Ovary (tissue), 9 donors: ENCODE results near the gene NDOR1. TPM values are rescaled to one million over a fixed set of nuclear protein-coding genes. Genes with fewer than 3 reads are reported as not detected.

ENCODE experiments used
- DNase-seq, 5 donors: peaks; one replicate each; pipeline ENCODE4 v3.0.0-alpha.2; 2019 to 2020
- H3K27ac ChIP-seq, 2 donors: fragments of 200-600 bp; one replicate each; pipeline versions ENCODE4 v1.5.1 to v1.8.0; 2019 to 2022
- H3K27me3 ChIP-seq: fragments of 200-600 bp; one replicate; pipeline ENCODE4 v1.8.0; 2022
- H3K36me3 ChIP-seq: fragments of 200-600 bp; sonication (generic); one replicate; pipeline ENCODE4 v1.5.1; 2019
- H3K4me1 ChIP-seq: one replicate; pipeline ENCODE4 v1.8.1; 2013; ENCODE audit warnings: mild to moderate bottlenecking, moderate library complexity; ENCODE audit not compliant: insufficient read depth
- H3K4me3 ChIP-seq: fragments of 200-600 bp; sonication (generic); one replicate; pipeline ENCODE4 v1.5.1; 2017
- H3K9me3 ChIP-seq, 2 donors: fragments of 200-600 bp in 1 of 2; sonication (generic) in 1 of 2; one replicate each; pipeline versions ENCODE4 v1.5.1 to v1.8.1; 2013 to 2019; ENCODE audit warnings: mild to moderate bottlenecking in 1 of 2, moderate library complexity in 1 of 2
- CTCF ChIP-seq, 3 donors: fragments of 450-650 bp in 2 of 3; fragments of 200-600 bp in 1 of 3; IDR thresholded peaks; one replicate each; pipeline versions ENCODE4 v1.5.1 to v1.8.0; 2016 to 2022; ENCODE audit warnings: antibody characterized with exemption in 3 of 3, mild to moderate bottlenecking in 1 of 3
- EP300 ChIP-seq: sonication (generic); formaldehyde crosslinking; IDR thresholded peaks from one replicate; pipeline ENCODE4 v1.6.1; 2017; ENCODE audit warnings: antibody characterized with exemption
- POLR2A ChIP-seq: fragments of 450-650 bp; IDR thresholded peaks from one replicate; pipeline ENCODE4 v1.6.1; 2017; ENCODE audit warnings: antibody characterized with exemption, mild to moderate bottlenecking, moderate library complexity
- WGBS, 3 donors: extraction: QIAGEN DNeasy Blood & Tissue Kit in 1 of 3; methylation state at CpG; one replicate each; pipeline versions ENCODE4 v1.1.5 to v1.1.7; 2013 to 2017; 5-methylcytosine and 5-hydroxymethylcytosine counted together
- intact Hi-C, 4 donors: fragments of 100-400 bp; cut with DNase I; formaldehyde crosslinking; loops; one replicate each; pipeline versions ENCODE4 v1.11.0 to v1.15.1; 2022 to 2023
- polyA plus RNA-seq, 2 donors: library from polyadenylated mRNA; stranded (reverse); fragments of 200-250 nt in 1 of 2; fragments of 350-450 nt in 1 of 2; fragmentation: Illumina TruSeq in 1 of 2; extraction: RNeasy Lipid Tissue Mini Kit (QIAGEN cat#74804) in 1 of 2; gene quantifications; one replicate each; pipeline ENCODE4 v1.2.3, GENCODE V29; 2013 to 2014
- total RNA-seq, 7 donors: library from RNA; depleted of rRNA in 2 of 7; stranded (reverse); fragments of >200 nt in 2 of 7; fragmentation: NEBNext Ultra II Directional in 3 of 7; extraction: Animal tissue kit (Norgen Biotek cat#: 25700) in 3 of 7; gene quantifications; one replicate each; pipeline versions ENCODE4 v1.1.0 to v1.2.4, GENCODE V29; 2016 to 2023
- donor health status: DM: no; HTN: no; CAD: no; lungs with moderate emphysema.
- donor health status: DM: no; HTN: no; CAD: no.
- donor health status: Bipolar disorder and iron deficiency.
- donor health status: DM: yes; HTN: yes; CAD: no.
- donor health status: DM: no; HTN: no; CAD: no.
- donor health status: DM: yes; HTN: yes; CAD: no.

Gene NDOR1
- total and polyA plus RNA-seq, 9 donors = 1.1 to 15.2 (median 9.0) TPM

GRCh38 chr9:137230705-137231371 is 25.3 kb downstream of the NDOR1 start, which contains the start of gene SLC34A3:
Gene SLC34A3, plus strand, starts transcription at chr9:137230901. Its CDS starts 802 bp downstream, at chr9:137231703.
- H3K27ac ChIP-seq = no peak within 1 kb of the TSS
- peaks cover 12% of the 10 kb centered on the region for H3K27me3 ChIP-seq
- H3K36me3 ChIP-seq = no peaks in the 10 kb centered on the region
- no peaks in the 10 kb centered on the region for H3K9me3 ChIP-seq
- DNase-seq = no peak
- 55 to 64% (median 57%) methylated on average over 13 to 14 of the region's 14 CpGs for WGBS, 3 donors
- no peak for TF ChIP-seq POLR2A
- TF ChIP-seq CTCF (IDR thresholded peaks at IDR 0.05) = no peak
- no peak for TF ChIP-seq EP300
- intact Hi-C loops = loop anchor here in 1 of 4 donors (10.0 kb wide), 1 partner anchor 116 kb away; the partner anchor contains the start of gene DPP7
- H3K4me1 ChIP-seq = peaks cover 1% of the 10 kb centered on the region
- H3K4me3 ChIP-seq = no peak within 1 kb of the TSS

- Histone ChIP-seq H3K4me1 (peaks cover 7% of the 10 kb centered on the region), H3K4me3 (no peak overlapping the region), H3K36me3 (no peaks in the 10 kb centered on the region), H3K27me3 (peaks cover 12% of the 10 kb centered on the region), H3K27ac (no peak overlapping the region), H3K9me3 (no peaks in the 10 kb centered on the region)
- intact Hi-C loops = loop anchor here in 1 of 4 donors (10.0 kb wide), 1 partner anchor 117 kb away; the partner anchor contains the start of gene DPP7
- DNase-seq = no peak
- TF ChIP-seq EP300 (no peak), POLR2A (no peak), CTCF (IDR thresholded peaks at IDR 0.05) (no peak)
- 72 to 81% (median 72%) methylated on average over 22 to 23 of the region's 23 CpGs for WGBS, 3 donors
These were observed 26.0 kb downstream of the NDOR1 start for GRCh38 chr9:137231372-137232039.

- intact Hi-C loops = loop anchor here in 1 of 4 donors (10.0 kb wide), 1 partner anchor 117 kb away; the partner anchor contains the start of gene DPP7
- peaks cover 12% of the 10 kb centered on the region for H3K27me3 ChIP-seq
- 62 to 71% (median 64%) methylated on average over 10 of the region's 10 CpGs for WGBS, 3 donors
- no peak for DNase-seq
- H3K27ac ChIP-seq = no peak overlapping the region
- TF ChIP-seq EP300 = no peak
- TF ChIP-seq POLR2A = no peak
- no peak for TF ChIP-seq CTCF (IDR thresholded peaks at IDR 0.05)
- no peaks in the 10 kb centered on the region for H3K36me3 ChIP-seq
- no peaks in the 10 kb centered on the region for H3K9me3 ChIP-seq
- H3K4me3 ChIP-seq = no peak overlapping the region
- peaks cover 11% of the 10 kb centered on the region for H3K4me1 ChIP-seq
These were observed 26.6 kb downstream of the NDOR1 start for GRCh38 chr9:137232101-137232500.

- TF ChIP-seq CTCF (IDR thresholded peaks at IDR 0.05) (no peak), EP300 (no peak), POLR2A (no peak)
- DNase-seq = no peak
- no peak overlapping the region for H3K4me3 ChIP-seq
- no peak overlapping the region for H3K27ac ChIP-seq
- H3K4me1 ChIP-seq = peaks cover 11% of the 10 kb centered on the region
- H3K9me3 ChIP-seq = no peaks in the 10 kb centered on the region
- intact Hi-C loops = loop anchor here in 1 of 4 donors (10.0 kb wide), 1 partner anchor 118 kb away; the partner anchor contains the start of gene DPP7
- WGBS, 3 donors = 57 to 67% (median 66%) methylated on average over 23 to 24 of the region's 24 CpGs
- H3K36me3 ChIP-seq = no peaks in the 10 kb centered on the region
- peaks cover 12% of the 10 kb centered on the region for H3K27me3 ChIP-seq
These were observed 27.0 kb downstream of the NDOR1 start for GRCh38 chr9:137232510-137232909.
